ENCODE measurements around the gene FAM111A. TPM values are rescaled to one million over a fixed set of nuclear protein-coding genes. Genes with fewer than 3 reads are reported as not detected.

Gene FAM111A
- total RNA-seq, 1 donor from 2014 or later = 18.6 TPM

DNA sequence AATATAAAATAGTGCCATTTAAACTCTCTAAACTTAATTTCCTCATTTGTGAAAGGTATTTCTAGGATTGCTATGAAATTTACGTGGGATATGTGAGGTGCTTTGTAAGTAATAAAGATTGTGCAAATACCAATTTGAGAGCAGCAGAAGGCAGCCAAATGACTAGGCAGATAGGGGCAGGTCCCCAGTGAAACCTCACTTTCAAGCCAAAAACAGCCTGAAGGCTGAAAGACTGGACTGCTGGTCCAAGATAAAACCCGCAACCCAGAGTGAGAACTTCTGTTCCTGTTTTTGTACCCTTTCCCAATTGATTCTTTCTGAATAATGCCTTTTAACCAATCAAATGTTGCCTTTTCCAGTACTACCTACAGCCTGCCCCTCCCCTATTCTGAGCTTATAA, 36.5 kb downstream of the FAM111A start:
- DNase-seq (ENCODE audit: low spot score) = no peak

DNA sequence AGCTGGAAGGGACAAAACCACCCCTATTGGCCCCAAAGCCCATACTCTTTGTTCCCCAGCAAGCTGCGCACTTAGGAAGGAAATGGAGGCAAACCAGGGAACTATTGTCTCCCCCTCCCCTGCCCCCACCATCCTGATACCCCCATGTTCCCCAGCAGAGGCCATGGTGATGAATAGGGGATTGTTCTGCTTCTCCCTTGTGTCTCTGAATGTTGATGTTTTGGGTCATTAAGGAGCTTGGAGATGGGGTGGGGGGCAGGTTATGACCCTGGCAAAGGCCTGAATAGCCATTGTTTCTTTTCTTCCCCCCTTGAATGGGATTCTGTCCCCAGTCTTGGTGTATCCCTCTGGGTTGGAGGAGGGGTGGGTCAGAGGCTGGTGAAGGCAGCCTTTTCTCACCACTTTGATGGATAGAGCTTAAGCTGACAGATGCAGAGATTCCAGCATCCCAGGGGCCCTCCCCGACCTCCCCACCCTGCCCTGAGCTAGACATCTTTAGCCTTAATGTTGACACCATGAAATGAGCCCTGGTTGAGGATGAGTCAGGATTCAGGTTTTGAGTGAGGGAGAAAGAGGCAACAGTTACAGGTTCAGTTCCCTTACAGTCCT, 37.6 kb downstream of the FAM111A start:
- DNase-seq (ENCODE audit: low spot score) = no peak

- DNase-seq (ENCODE audit: low spot score) = no peak
Observed at GRCh38 chr11:59180907-59181306, 38.3 kb downstream of the FAM111A start.

DNA sequence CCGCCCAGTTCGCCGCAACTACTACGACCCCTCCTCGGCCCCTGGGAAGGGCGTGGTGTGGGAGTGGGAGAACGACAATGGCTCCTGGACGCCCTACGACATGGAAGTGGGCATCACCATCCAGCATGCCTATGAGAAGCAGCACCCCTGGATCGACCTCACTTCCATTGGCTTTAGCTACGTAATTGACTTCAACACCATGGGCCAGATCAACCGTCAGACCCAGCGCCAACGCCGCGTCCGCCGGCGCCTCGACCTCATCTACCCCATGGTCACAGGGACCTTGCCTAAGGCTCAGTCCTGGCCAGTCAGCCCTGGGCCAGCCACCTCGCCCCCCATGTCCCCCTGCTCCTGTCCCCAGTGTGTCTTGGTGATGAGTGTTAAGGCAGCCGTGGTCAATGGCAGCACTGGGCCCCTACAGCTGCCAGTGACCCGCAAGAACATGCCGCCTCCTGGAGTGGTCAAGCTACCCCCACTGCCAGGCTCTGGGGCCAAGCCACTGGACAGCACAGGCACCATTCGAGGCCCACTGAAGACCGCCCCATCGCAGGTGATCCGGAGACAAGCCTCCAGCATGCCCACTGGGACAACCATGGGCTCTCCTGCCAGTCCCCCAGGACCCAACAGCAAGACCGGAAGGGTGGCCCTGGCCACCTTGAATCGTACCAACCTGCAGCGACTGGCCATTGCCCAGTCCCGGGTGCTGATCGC, 39.2 kb downstream of the FAM111A start:
- DNase-seq (ENCODE audit: low spot score) = no peak

DNA sequence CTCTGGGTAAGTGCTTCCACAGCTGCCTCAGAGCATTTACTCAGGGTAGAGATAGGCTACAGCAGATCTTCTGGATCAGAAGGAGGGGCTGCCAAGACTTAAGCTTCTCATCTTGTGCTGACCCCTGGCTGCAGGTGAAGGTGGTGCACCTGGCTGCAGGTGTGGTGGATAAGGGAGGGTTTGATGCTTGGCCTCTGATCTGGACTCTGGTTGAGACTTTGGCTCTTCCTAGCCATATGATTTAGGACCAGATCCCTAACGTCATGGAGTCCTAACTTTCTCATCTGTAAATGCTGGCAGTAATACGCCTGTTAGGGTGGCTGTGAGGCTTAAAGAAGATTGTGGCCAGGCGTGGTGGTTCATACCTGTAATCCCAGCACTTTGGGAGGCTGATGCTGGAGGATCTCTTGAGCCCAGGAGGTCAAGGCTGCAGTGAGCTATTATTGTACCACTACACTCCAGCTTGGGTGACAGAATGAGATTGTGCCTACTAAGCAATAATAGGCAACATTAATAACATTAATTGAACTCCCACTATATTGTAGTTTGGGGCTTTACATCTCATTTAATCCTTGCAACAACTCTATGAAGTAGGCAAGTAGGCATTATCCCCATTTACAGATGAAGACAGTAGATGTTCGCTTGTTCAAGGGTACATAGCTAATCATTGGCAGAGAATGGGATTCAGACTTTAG, 39.9 kb downstream of the FAM111A start:
- DNase-seq (ENCODE audit: low spot score) = no peak

DNA sequence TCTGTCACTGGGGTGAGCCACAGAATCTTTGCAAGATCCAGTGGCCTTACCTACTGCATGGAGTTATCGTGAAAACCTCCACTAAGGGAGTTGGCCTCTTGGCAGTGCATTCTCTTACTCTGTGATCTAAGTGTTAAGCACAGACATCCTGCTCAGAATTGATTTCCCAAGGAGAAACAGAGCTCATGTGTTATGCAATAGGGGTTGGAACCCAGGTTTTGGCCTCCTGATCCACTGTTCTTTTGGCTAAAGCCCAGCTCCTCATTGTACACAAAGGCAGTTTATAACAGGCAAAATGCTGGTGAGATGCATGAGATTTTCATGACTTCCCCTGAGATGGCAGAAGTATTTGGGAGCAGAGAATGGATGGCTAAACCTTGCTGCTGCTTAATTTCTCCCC, 41.1 kb downstream of the FAM111A start:
- DNase-seq (ENCODE audit: low spot score) = no peak

- DNase-seq (ENCODE audit: low spot score) = no peak
Observed at GRCh38 chr11:59184691-59185339, 42.2 kb downstream of the FAM111A start.

GRCh38 chr11:59185386-59185945, 42.8 kb downstream of the FAM111A start:
- no peak for DNase-seq (ENCODE audit: low spot score)

GRCh38 chr11:59186130-59186594, 43.5 kb downstream of the FAM111A start:
- no peak for DNase-seq (ENCODE audit: low spot score)

DNA sequence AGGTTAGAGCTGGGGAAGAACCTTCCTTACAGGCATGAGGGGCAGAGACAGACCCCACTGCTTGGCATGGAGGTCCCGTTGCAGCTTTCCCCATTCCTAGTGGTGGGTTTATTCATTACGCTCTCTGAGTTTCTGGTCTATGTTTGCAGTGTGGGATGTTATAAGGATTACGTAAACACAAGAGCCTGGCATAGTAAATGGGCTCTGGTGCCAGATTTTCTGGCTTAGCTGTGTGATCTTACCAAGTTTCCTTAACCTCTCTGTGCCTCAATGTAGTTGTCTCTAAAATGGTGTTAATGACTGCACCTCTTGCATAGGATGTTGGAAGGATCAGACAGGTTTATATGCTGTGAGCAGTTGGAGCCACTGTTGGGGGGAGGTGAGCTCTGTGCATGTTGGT, 44.4 kb downstream of the FAM111A start:
- DNase-seq (ENCODE audit: low spot score) = no peak

DNA sequence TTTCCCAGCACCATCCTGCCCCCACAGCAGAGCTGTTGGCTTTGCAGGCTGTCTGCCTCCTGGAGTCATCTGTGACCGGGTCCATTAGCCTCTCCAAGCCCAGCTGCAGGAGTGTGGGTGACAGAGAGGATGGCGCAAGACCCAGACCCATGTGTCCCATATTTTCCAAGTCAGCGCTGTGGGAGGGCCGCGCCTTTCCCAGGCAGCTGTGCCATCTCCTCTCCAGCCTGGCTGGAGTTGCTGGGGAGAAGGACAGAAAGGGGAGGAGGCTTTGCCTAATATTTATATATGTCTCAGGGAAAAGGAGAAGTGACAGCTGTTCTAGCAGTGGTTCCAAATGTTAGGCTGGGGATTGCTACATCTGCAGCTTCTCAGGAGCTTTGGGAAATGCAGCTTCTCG, 44.9 kb downstream of the FAM111A start:
- no peak for DNase-seq (ENCODE audit: low spot score)

DNA sequence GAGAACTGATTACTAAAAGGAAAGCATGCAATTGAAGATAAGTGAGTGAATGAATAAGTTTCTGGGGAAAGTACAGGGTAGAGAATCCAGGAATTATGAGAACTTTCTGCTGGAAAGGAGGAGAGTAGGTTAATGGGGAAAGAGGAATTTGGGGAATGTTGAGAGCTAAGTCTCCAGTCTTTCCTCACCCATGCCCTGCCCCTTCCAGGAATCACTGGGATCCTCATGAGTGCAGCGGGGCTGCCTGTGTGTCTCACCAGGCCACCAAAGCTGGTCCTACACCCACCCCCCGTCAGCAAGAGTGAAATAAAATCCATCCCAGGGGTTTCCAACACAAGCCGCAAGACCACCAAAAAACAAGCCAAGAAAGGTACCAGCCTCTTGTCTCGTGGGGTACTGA, 46.3 kb downstream of the FAM111A start:
- DNase-seq (ENCODE audit: low spot score) = no peak

DNA sequence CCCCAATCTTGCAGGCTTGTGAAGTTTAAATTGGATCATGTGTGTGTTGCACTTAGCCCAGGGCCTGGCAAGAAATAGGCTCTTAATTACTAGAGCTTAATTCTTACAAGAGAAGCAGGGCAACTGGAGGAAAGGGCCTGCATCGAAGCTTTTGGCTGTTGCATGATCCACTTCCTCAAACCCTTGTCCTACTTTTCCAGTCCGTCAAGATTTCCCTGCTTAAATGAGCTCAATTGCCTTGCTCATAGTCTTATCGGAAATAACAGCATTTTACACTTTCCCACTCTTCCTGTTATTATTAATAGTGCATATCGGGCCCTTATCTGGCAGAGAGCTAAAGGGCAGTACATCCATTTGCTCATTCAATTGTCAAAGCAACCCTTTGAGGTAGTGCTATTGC, 47.3 kb downstream of the FAM111A start:
- DNase-seq (ENCODE audit: low spot score) = no peak

- no peak for DNase-seq (ENCODE audit: low spot score)
Observed at GRCh38 chr11:59191095-59191494, 48.4 kb downstream of the FAM111A start.

GRCh38 chr11:59191890-59192289, 49.2 kb downstream of the FAM111A start:
- DNase-seq (ENCODE audit: low spot score) = no peak

- no peak for DNase-seq (ENCODE audit: low spot score)
Observed at GRCh38 chr11:59192446-59193020, 49.9 kb downstream of the FAM111A start.

DNA sequence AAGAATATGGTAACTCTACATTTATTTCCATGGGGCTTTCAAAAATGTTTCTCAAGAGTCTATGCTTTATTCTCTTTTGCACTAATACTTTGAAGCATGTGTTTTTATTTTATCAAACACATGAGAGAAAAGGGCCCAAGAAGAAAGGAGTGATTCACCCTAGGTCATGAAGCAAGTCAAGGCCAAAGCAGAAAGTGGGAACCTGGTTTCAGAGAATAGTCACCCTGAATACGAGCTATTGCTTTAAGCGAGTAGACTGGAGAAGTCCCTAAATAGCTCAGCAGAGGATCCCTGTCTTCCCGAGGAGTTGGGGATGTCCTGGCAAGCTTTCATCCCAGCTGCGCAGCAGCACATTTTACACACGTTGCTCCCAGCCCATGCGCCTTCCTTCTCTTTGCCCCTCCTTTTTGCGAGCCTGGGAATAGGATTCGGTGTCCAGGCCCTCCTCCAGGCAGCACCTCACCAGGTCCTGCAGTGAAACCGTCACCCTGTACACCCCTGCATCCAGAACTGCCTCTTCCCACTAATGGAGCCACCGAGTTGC, 51.0 kb downstream of the FAM111A start:
- DNase-seq (ENCODE audit: low spot score) = no peak

- DNase-seq (ENCODE audit: low spot score) = no peak
Observed at GRCh38 chr11:59195586-59195985, 52.9 kb downstream of the FAM111A start.

DNA sequence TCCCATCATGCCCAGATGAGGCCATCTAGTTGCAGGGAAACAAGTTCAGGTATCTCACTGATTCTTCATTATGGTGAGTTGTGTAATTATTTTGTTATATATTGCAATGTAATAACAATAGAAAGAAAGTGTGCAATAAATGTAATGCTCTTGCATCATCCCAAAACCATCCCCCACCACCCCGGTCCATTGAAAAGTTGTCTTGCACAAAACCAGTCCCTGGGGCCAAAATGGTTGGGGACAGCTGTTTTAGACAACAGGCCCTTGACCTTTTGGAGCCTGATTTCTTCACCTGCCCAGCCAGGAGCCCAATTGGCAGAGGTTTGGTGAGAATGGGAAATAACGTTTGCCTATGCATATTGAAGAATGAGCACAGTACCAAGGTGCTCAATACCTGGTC, 54.1 kb downstream of the FAM111A start:
- no peak for DNase-seq (ENCODE audit: low spot score)

DNA sequence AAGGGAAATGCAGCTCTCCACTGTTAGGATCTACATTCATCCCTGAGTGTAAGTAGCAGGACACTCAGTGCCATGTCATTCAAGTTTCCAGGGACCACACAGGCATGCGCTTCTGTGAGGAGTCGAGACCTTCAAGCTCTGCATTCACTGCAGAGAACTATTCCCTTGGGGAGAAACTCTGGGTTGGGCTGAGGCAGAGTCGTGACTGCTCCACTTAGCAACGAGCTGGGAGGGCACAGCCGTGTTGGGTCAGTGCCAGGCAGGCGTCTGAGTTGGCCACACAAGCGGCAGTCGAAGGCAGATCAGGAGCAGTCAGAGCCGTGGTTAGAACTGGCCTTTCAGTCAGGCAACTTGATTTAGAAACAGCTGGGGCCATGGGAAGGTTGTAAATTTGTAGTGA, 55.3 kb downstream of the FAM111A start:
- DNase-seq (ENCODE audit: low spot score) = no peak

GRCh38 chr11:59198726-59199125, 56.1 kb downstream of the FAM111A start:
- DNase-seq (ENCODE audit: low spot score) = no peak
